GM23338 (cell line): ENCODE data around the gene CATSPER3.

Experiments used
- CREB1 ChIP-seq: fragments of 250-450 bp; sonication (Bioruptor Pico); IDR thresholded peaks from 2 replicates; pipeline ENCODE4 v1.5.0; 2020; ENCODE audit warnings: low read depth, mild to moderate bottlenecking, moderate library complexity
- EZH2 ChIP-seq: fragments of 200-600 bp; sonication (generic); IDR thresholded peaks from one replicate; pipeline ENCODE4 v1.8.0; 2017; ENCODE audit warnings: antibody characterized with exemption, mild to moderate bottlenecking, low read depth; ENCODE audit not compliant: unreplicated experiment
- EZH2phosphoT487 ChIP-seq: fragments of 200-600 bp; sonication (generic); IDR thresholded peaks from one replicate; pipeline ENCODE4 v1.8.1; 2018; ENCODE audit warnings: antibody characterized with exemption; ENCODE audit not compliant: unreplicated experiment
- JUNB ChIP-seq: IDR thresholded peaks from one replicate; pipeline ENCODE4 v1.6.1; 2016; ENCODE audit warnings: antibody characterized with exemption; ENCODE audit not compliant: unreplicated experiment
- POLR2AphosphoS5 ChIP-seq: IDR thresholded peaks from 2 replicates; pipeline ENCODE4 v1.6.1; 2016; ENCODE audit warnings: antibody characterized with exemption, low read depth
- ZNF331 ChIP-seq: fragments of 250-450 bp; sonication (Bioruptor Pico); IDR thresholded peaks from 2 replicates; pipeline ENCODE4 v1.5.0; 2020; ENCODE audit warnings: low read depth, mild to moderate bottlenecking, moderate library complexity
- TF ChIP-seq, protein P1 (sequence below), 2 experiments: fragments of 200-600 bp in 1 of 2; sonication (generic) in 1 of 2; conservative IDR thresholded peaks; 2 replicates each; pipeline versions ENCODE4 v1.5.1 to v1.6.1; 2016 to 2017; ENCODE audit warnings: antibody characterized with exemption in 2 of 2, low read depth in 2 of 2, mild to moderate bottlenecking in 2 of 2, moderate library complexity in 1 of 2
- TF ChIP-seq, protein P2 (sequence below): IDR thresholded peaks from one replicate; pipeline ENCODE4 v1.6.1; 2018; ENCODE audit warnings: antibody characterized with exemption; ENCODE audit not compliant: unreplicated experiment
- TF ChIP-seq, protein P3 (sequence below): fragments of 250-450 bp; sonication (Bioruptor Pico); IDR thresholded peaks from 2 replicates; pipeline ENCODE4 v1.5.0; 2020; ENCODE audit warnings: mild to moderate bottlenecking, moderate library complexity

DNA sequence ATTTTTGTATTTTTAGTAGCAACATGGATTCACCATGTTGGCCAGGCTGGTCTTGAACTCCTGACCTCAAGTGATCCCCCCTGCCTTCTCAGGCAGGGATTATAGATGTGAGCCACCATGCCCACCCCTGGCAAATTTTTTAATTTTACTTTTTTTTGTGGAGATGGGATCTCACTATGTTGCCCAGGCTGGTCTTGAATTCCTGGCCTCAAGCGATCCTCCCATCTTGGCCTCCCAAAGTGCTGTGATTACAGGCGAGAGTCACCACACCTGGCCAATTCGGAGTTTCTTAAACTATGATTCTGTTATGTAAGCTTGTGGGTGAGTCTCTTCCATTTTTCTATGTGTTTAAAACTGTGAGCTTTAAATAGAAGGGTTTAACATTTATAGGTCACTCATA is 35.2 kb upstream of the CATSPER3 start:
- TF ChIP-seq, protein P1, sequence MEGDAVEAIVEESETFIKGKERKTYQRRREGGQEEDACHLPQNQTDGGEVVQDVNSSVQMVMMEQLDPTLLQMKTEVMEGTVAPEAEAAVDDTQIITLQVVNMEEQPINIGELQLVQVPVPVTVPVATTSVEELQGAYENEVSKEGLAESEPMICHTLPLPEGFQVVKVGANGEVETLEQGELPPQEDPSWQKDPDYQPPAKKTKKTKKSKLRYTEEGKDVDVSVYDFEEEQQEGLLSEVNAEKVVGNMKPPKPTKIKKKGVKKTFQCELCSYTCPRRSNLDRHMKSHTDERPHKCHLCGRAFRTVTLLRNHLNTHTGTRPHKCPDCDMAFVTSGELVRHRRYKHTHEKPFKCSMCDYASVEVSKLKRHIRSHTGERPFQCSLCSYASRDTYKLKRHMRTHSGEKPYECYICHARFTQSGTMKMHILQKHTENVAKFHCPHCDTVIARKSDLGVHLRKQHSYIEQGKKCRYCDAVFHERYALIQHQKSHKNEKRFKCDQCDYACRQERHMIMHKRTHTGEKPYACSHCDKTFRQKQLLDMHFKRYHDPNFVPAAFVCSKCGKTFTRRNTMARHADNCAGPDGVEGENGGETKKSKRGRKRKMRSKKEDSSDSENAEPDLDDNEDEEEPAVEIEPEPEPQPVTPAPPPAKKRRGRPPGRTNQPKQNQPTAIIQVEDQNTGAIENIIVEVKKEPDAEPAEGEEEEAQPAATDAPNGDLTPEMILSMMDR (conservative IDR thresholded peaks at IDR 0.05; ENCODE audit: low read depth in 2 of 2) = no peak
- TF ChIP-seq POLR2AphosphoS5 = no peak
- TF ChIP-seq, protein P2, sequence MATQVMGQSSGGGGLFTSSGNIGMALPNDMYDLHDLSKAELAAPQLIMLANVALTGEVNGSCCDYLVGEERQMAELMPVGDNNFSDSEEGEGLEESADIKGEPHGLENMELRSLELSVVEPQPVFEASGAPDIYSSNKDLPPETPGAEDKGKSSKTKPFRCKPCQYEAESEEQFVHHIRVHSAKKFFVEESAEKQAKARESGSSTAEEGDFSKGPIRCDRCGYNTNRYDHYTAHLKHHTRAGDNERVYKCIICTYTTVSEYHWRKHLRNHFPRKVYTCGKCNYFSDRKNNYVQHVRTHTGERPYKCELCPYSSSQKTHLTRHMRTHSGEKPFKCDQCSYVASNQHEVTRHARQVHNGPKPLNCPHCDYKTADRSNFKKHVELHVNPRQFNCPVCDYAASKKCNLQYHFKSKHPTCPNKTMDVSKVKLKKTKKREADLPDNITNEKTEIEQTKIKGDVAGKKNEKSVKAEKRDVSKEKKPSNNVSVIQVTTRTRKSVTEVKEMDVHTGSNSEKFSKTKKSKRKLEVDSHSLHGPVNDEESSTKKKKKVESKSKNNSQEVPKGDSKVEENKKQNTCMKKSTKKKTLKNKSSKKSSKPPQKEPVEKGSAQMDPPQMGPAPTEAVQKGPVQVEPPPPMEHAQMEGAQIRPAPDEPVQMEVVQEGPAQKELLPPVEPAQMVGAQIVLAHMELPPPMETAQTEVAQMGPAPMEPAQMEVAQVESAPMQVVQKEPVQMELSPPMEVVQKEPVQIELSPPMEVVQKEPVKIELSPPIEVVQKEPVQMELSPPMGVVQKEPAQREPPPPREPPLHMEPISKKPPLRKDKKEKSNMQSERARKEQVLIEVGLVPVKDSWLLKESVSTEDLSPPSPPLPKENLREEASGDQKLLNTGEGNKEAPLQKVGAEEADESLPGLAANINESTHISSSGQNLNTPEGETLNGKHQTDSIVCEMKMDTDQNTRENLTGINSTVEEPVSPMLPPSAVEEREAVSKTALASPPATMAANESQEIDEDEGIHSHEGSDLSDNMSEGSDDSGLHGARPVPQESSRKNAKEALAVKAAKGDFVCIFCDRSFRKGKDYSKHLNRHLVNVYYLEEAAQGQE = no peak
- TF ChIP-seq EZH2 = no peak
- no peak for TF ChIP-seq ZNF331
- TF ChIP-seq EZH2phosphoT487 = no peak
- no peak for TF ChIP-seq JUNB
- TF ChIP-seq, protein P3, sequence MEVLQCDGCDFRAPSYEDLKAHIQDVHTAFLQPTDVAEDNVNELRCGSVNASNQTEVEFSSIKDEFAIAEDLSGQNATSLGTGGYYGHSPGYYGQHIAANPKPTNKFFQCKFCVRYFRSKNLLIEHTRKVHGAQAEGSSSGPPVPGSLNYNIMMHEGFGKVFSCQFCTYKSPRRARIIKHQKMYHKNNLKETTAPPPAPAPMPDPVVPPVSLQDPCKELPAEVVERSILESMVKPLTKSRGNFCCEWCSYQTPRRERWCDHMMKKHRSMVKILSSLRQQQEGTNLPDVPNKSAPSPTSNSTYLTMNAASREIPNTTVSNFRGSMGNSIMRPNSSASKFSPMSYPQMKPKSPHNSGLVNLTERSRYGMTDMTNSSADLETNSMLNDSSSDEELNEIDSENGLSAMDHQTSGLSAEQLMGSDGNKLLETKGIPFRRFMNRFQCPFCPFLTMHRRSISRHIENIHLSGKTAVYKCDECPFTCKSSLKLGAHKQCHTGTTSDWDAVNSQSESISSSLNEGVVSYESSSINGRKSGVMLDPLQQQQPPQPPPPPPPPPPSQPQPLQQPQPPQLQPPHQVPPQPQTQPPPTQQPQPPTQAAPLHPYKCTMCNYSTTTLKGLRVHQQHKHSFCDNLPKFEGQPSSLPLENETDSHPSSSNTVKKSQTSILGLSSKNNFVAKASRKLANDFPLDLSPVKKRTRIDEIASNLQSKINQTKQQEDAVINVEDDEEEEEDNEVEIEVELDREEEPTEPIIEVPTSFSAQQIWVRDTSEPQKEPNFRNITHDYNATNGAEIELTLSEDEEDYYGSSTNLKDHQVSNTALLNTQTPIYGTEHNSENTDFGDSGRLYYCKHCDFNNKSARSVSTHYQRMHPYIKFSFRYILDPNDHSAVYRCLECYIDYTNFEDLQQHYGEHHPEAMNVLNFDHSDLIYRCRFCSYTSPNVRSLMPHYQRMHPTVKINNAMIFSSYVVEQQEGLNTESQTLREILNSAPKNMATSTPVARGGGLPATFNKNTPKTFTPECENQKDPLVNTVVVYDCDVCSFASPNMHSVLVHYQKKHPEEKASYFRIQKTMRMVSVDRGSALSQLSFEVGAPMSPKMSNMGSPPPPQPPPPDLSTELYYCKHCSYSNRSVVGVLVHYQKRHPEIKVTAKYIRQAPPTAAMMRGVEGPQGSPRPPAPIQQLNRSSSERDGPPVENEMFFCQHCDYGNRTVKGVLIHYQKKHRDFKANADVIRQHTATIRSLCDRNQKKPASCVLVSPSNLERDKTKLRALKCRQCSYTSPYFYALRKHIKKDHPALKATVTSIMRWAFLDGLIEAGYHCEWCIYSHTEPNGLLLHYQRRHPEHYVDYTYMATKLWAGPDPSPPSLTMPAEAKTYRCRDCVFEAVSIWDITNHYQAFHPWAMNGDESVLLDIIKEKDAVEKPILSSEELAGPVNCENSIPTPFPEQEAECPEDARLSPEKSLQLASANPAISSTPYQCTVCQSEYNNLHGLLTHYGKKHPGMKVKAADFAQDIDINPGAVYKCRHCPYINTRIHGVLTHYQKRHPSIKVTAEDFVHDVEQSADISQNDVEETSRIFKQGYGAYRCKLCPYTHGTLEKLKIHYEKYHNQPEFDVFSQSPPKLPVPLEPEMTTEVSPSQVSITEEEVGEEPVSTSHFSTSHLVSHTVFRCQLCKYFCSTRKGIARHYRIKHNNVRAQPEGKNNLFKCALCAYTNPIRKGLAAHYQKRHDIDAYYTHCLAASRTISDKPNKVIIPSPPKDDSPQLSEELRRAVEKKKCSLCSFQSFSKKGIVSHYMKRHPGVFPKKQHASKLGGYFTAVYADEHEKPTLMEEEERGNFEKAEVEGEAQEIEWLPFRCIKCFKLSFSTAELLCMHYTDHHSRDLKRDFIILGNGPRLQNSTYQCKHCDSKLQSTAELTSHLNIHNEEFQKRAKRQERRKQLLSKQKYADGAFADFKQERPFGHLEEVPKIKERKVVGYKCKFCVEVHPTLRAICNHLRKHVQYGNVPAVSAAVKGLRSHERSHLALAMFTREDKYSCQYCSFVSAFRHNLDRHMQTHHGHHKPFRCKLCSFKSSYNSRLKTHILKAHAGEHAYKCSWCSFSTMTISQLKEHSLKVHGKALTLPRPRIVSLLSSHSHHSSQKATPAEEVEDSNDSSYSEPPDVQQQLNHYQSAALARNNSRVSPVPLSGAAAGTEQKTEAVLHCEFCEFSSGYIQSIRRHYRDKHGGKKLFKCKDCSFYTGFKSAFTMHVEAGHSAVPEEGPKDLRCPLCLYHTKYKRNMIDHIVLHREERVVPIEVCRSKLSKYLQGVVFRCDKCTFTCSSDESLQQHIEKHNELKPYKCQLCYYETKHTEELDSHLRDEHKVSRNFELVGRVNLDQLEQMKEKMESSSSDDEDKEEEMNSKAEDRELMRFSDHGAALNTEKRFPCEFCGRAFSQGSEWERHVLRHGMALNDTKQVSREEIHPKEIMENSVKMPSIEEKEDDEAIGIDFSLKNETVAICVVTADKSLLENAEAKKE (CRISPR knock-in tag) = no peak
- no peak for TF ChIP-seq CREB1
